22Rv1 (cell line): Measurements from ENCODE around the gene LIPA.

Experiments used
- ZFX ChIP-seq: fragments of 450-650 bp; IDR thresholded peaks from 2 replicates; pipeline ENCODE4 v1.6.1; 2017; ENCODE audit warnings: antibody characterized with exemption, borderline replicate concordance
- TF ChIP-seq, protein P1 (sequence below): fragments of 450-650 bp; IDR thresholded peaks from 2 replicates; pipeline ENCODE4 v1.5.1; 2017; ENCODE audit warnings: mild to moderate bottlenecking

DNA sequence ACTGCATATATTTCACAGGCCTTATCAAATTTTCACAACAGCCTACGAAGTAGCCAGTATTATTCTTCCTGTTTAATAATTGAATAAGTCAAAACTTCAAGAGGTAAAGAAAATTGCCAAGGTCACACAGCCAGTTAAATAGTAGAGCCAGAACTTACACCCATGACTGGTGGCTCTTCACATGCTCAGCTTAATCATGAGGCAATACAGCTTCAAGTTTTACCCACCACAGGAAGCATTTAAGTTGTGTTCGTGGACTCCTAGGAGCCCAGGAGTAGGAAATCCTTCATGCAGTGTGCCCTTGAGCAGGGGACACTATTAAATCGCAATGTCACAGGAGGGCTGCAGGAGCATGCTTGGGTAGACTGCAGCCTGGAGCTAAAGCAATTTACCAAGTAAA, 11.1 kb downstream of the LIPA start:
- TF ChIP-seq, protein P1, sequence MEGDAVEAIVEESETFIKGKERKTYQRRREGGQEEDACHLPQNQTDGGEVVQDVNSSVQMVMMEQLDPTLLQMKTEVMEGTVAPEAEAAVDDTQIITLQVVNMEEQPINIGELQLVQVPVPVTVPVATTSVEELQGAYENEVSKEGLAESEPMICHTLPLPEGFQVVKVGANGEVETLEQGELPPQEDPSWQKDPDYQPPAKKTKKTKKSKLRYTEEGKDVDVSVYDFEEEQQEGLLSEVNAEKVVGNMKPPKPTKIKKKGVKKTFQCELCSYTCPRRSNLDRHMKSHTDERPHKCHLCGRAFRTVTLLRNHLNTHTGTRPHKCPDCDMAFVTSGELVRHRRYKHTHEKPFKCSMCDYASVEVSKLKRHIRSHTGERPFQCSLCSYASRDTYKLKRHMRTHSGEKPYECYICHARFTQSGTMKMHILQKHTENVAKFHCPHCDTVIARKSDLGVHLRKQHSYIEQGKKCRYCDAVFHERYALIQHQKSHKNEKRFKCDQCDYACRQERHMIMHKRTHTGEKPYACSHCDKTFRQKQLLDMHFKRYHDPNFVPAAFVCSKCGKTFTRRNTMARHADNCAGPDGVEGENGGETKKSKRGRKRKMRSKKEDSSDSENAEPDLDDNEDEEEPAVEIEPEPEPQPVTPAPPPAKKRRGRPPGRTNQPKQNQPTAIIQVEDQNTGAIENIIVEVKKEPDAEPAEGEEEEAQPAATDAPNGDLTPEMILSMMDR, result no peak
- no peak for TF ChIP-seq ZFX
